K562 (cell line): ENCODE measurements around the gene DYRK1A. TPM values are rescaled to one million over a fixed set of nuclear protein-coding genes. Genes with fewer than 3 reads are reported as not detected.

Source experiments
- ARID1B ChIP-seq: fragments of 450-650 bp; IDR thresholded peaks from 2 replicates; pipeline ENCODE4 v1.6.1; 2016; ENCODE audit warnings: antibody characterized with exemption, mild to moderate bottlenecking, inconsistent platforms
- ETS2 ChIP-seq: IDR thresholded peaks from 2 replicates; pipeline ENCODE4 v1.6.1; 2016; ENCODE audit warnings: borderline replicate concordance, missing genetic modification characterization, mild to moderate bottlenecking, moderate library complexity, missing compliant biosample characterization; ENCODE audit not compliant: poor library complexity, severe bottlenecking
- HSF4 ChIP-seq: fragments of 250-450 bp; sonication (Bioruptor Pico); IDR thresholded peaks from 2 replicates; pipeline ENCODE4 v2.1.2; 2022; ENCODE audit warnings: mild to moderate bottlenecking, moderate library complexity, borderline replicate concordance
- IRF2 ChIP-seq: sonication (generic); formaldehyde crosslinking; IDR thresholded peaks from 2 replicates; pipeline ENCODE4 v1.8.1; 2022; ENCODE audit warnings: mild to moderate bottlenecking, missing genetic modification reagents
- PHB2 ChIP-seq: fragments of 450-650 bp; IDR thresholded peaks from 2 replicates; pipeline ENCODE4 v1.6.1; 2017; ENCODE audit warnings: low read depth
- POLR2B ChIP-seq: fragments of 450-650 bp; IDR thresholded peaks from 2 replicates; pipeline ENCODE4 v1.6.1; 2018; ENCODE audit warnings: low read depth; ENCODE audit not compliant: partially characterized antibody
- POLR3G ChIP-seq: IDR thresholded peaks from 2 replicates; pipeline ENCODE4 v1.6.1; 2011; ENCODE audit not compliant: insufficient read length, insufficient replicate concordance; ENCODE audit errors: extremely low read depth
- SREBF1 ChIP-seq: fragments of 150-350 bp; IDR thresholded peaks from 2 replicates; pipeline ENCODE4 v1.6.1; 2014; ENCODE audit warnings: antibody characterized with exemption, low read depth, low read length, borderline replicate concordance
- STAG1 ChIP-seq: sonication (generic); formaldehyde crosslinking; IDR thresholded peaks from 2 replicates; pipeline ENCODE4 v1.5.0; 2020; ENCODE audit warnings: missing genetic modification reagents, borderline replicate concordance
- ZNF140 ChIP-seq: fragments of 250-450 bp; sonication (Bioruptor Pico); IDR thresholded peaks from 2 replicates; pipeline ENCODE4 v1.8.0; 2021; ENCODE audit warnings: moderate library complexity, mild to moderate bottlenecking, inconsistent platforms
- ZNF561 ChIP-seq: fragments of 450-650 bp; formaldehyde crosslinking; conservative IDR thresholded peaks from 2 replicates; pipeline ENCODE4 v1.4.0; 2020; ENCODE audit warnings: mild to moderate bottlenecking, moderate library complexity
- ZNF589 ChIP-seq: fragments of 200-800 bp; sonication (Bioruptor generic); IDR thresholded peaks from 2 replicates; pipeline ENCODE4 v1.6.1; 2016; ENCODE audit warnings: low read depth, missing genetic modification characterization, missing compliant biosample characterization
- ZSCAN29 ChIP-seq: fragments of 450-650 bp; IDR thresholded peaks from 2 replicates; pipeline ENCODE4 v1.6.1; 2017
- polyA plus RNA-seq, 8 experiments: library from polyadenylated mRNA; depleted of rRNA in 4 of 8; stranded (reverse) in 5 of 8; unstranded in 3 of 8; fragments of >200 nt; fragmentation: Nextera tagmentation in 2 of 8; fragmentation: Illumina TruSeq in 1 of 8; extraction: Ambion mirVana in 2 of 8; extraction: Trizol in 1 of 8; gene quantifications; 2 replicates each; pipeline versions ENCODE4 v1.2.1 to v1.2.3, GENCODE V29; 2011 to 2014; ENCODE audit warnings: inconsistent platforms in 1 of 8, missing spikeins in 1 of 8
- total RNA-seq, 7 experiments: library from RNA; depleted of rRNA in 6 of 7; stranded (reverse); fragments of >200 nt in 6 of 7; fragmentation: Illumina TruSeq in 2 of 7; extraction: Trizol in 2 of 7; gene quantifications; 2 replicates each; pipeline versions ENCODE4 v1.2.1 to v1.2.3, GENCODE V29; 2011 to 2021; ENCODE audit warnings: low replicate concordance in 1 of 7
- TF ChIP-seq, protein P1 (sequence below): fragments of 450-650 bp; conservative IDR thresholded peaks from 2 replicates; pipeline ENCODE4 v1.6.1; 2016; ENCODE audit warnings: missing genetic modification characterization, low read depth, mild to moderate bottlenecking, missing compliant biosample characterization, moderate library complexity
- TF ChIP-seq, protein P2 (sequence below): sonication (generic); formaldehyde crosslinking; IDR thresholded peaks from 2 replicates; pipeline ENCODE4 v1.8.1; 2023; ENCODE audit warnings: mild to moderate bottlenecking, missing genetic modification reagents, moderate library complexity
- TF ChIP-seq, protein P3 (sequence below): fragments of 450-650 bp; IDR thresholded peaks from 2 replicates; pipeline ENCODE4 v1.6.1; 2017; ENCODE audit warnings: antibody characterized with exemption, mild to moderate bottlenecking
- TF ChIP-seq, protein P4 (sequence below), 3 experiments: fragments of 200-800 bp in 1 of 3; sonication (Bioruptor generic) in 1 of 3; sonication (generic) in 1 of 3; formaldehyde crosslinking in 1 of 3; IDR thresholded peaks; 2 replicates each; pipeline versions ENCODE4 v1.6.1 to v1.8.0; 2016 to 2022; ENCODE audit warnings: mild to moderate bottlenecking in 2 of 3, missing compliant biosample characterization in 2 of 3, missing genetic modification characterization in 2 of 3, missing genetic modification reagents in 1 of 3

DYRK1A gene
- total and polyA plus RNA-seq, 9 of the 15 experiments (the other 6 are each of a cell fraction or from before 2014, with no cell fraction given) = 3.7 to 64.8 (median 42.3) TPM

DNA sequence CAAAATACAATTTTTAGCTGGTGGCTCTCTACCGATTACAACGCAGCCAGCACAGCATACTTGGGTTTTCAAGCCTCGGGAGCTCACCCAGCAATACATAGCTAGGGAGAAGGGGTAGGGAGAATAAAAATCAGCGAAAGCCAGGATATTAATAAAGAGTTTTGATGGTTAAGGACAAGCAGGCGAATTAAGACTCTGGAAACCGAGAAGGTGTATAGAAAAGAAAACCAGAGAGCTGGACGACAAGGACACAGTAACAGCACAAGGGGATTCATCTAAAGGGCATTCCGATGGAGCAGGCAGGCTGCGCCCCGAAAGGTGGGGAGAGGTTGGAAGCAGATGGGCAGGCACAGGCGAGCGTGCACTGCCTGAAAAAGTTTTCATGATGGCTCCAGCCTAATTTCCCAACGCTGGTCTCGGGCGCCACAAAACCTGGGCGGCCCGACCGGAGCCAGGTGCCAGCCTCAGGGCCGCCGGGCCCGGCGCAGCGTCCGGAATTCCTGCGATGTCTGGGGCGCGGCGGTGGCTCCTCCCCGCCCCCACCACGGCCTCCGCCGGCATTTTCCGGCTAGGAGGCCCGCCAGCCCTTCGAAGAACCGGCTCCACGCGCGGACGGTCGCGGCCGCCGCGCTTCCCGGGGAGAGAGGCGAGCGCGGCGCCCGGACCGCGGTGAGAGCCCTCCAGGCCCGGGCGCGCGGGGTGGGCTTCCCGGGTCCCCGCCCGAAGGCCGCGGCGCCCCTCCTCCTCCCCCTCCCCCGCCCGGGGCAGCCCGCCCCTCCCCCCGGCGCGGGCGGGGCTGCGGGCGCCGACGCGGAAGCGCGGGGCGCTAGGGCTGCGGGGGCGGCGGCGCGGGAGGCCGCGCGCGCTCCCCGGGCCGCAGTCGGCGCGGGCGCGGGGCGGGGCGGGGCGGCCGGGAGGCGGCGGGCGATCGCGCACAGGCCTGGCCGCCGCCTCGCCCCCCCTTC is 774 bp upstream of the DYRK1A start (continued):
- TF ChIP-seq, protein P1, sequence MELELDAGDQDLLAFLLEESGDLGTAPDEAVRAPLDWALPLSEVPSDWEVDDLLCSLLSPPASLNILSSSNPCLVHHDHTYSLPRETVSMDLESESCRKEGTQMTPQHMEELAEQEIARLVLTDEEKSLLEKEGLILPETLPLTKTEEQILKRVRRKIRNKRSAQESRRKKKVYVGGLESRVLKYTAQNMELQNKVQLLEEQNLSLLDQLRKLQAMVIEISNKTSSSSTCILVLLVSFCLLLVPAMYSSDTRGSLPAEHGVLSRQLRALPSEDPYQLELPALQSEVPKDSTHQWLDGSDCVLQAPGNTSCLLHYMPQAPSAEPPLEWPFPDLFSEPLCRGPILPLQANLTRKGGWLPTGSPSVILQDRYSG (tag) = no peak
- TF ChIP-seq ETS2 (tag) (no peak), ZNF140 (CRISPR knock-in tag) (no peak), PHB2 (no peak), ZNF561 (CRISPR knock-in tag) (no peak), ARID1B (peak; percentile 24; the same call in 1 of the 2 replicates), POLR2B (peak; percentile 81), STAG1 (CRISPR knock-in tag) (peak; percentile 38; the same call in 1 of the 2 replicates), ZSCAN29 (no peak; the same call in 1 of the 2 replicates), ZNF589 (peak; percentile 69), SREBF1 (no peak), POLR3G (no peak), HSF4 (CRISPR knock-in tag) (no peak), IRF2 (CRISPR knock-in tag) (no peak)
- TF ChIP-seq, protein P2, sequence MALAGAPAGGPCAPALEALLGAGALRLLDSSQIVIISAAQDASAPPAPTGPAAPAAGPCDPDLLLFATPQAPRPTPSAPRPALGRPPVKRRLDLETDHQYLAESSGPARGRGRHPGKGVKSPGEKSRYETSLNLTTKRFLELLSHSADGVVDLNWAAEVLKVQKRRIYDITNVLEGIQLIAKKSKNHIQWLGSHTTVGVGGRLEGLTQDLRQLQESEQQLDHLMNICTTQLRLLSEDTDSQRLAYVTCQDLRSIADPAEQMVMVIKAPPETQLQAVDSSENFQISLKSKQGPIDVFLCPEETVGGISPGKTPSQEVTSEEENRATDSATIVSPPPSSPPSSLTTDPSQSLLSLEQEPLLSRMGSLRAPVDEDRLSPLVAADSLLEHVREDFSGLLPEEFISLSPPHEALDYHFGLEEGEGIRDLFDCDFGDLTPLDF (CRISPR knock-in tag) = 0 out of 2 replicates have a peak, but pooled peaks have one; percentile 11
- TF ChIP-seq, protein P3, sequence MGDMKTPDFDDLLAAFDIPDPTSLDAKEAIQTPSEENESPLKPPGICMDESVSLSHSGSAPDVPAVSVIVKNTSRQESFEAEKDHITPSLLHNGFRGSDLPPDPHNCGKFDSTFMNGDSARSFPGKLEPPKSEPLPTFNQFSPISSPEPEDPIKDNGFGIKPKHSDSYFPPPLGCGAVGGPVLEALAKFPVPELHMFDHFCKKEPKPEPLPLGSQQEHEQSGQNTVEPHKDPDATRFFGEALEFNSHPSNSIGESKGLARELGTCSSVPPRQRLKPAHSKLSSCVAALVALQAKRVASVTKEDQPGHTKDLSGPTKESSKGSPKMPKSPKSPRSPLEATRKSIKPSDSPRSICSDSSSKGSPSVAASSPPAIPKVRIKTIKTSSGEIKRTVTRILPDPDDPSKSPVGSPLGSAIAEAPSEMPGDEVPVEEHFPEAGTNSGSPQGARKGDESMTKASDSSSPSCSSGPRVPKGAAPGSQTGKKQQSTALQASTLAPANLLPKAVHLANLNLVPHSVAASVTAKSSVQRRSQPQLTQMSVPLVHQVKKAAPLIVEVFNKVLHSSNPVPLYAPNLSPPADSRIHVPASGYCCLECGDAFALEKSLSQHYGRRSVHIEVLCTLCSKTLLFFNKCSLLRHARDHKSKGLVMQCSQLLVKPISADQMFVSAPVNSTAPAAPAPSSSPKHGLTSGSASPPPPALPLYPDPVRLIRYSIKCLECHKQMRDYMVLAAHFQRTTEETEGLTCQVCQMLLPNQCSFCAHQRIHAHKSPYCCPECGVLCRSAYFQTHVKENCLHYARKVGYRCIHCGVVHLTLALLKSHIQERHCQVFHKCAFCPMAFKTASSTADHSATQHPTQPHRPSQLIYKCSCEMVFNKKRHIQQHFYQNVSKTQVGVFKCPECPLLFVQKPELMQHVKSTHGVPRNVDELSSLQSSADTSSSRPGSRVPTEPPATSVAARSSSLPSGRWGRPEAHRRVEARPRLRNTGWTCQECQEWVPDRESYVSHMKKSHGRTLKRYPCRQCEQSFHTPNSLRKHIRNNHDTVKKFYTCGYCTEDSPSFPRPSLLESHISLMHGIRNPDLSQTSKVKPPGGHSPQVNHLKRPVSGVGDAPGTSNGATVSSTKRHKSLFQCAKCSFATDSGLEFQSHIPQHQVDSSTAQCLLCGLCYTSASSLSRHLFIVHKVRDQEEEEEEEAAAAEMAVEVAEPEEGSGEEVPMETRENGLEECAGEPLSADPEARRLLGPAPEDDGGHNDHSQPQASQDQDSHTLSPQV = peak; percentile 61; the same call in 1 of the 2 replicates
- TF ChIP-seq, protein P4, sequence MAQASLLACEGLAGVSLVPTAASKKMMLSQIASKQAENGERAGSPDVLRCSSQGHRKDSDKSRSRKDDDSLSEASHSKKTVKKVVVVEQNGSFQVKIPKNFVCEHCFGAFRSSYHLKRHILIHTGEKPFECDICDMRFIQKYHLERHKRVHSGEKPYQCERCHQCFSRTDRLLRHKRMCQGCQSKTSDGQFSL (CRISPR knock-in tag; IDR thresholded peaks at IDR 0.05) = 0 out of 2 replicates have a peak, but pooled peaks have one; percentile 35
- TF ChIP-seq, protein P4 (tag; IDR thresholded peaks at IDR 0.05) = peak in 1 of 2 experiments; percentile 37; a peak in 2 of 4 replicates
